NCI-H526 (cell line): ENCODE results near the gene TMC8.
A peak's percentile ranks its signal among the peaks of the same experiment; 100 is the strongest.
"Not testable (repeated sequence)": the region's sequence is repeated elsewhere in the genome, so short reads cannot be mapped to it uniquely, and the experiment has no call there.

Experiments
- DNase-seq, 2 experiments: peaks; one replicate each; lab custom pipeline; 2025; lab: John Stamatoyannopoulos, UW

The TMC8 gene

GRCh38 chr17:78135858-78136500 lies 5.4 kb downstream of the TMC8 start:
- DNase-seq, result no peak

GRCh38 chr17:78137392-78138203 lies 7.0 kb downstream of the TMC8 start:
- no peak for DNase-seq

GRCh38 chr17:78138204-78139060 lies 7.9 kb downstream of the TMC8 start:
- no peak for DNase-seq

- DNase-seq, result not testable (repeated sequence)
Measured at GRCh38 chr17:78139861-78140168, 9.2 kb downstream of the TMC8 start.

- DNase-seq, result peak; percentile 93 to 99
Measured at GRCh38 chr17:78140169-78141051, 9.8 kb downstream of the TMC8 start.

GRCh38 chr17:78141437-78142118 lies 11.0 kb downstream of the TMC8 start:
- no peak for DNase-seq

GRCh38 chr17:78142119-78142861 lies 11.7 kb downstream of the TMC8 start:
- DNase-seq, result no peak

- DNase-seq, result no peak
Measured at GRCh38 chr17:78143214-78144146, 12.9 kb downstream of the TMC8 start.

- DNase-seq, result no peak
Measured at GRCh38 chr17:78144147-78144719, 13.7 kb downstream of the TMC8 start.

- DNase-seq, result no peak
Measured at GRCh38 chr17:78144736-78145641, 14.4 kb downstream of the TMC8 start.

GRCh38 chr17:78146471-78146869 lies 15.9 kb downstream of the TMC8 start:
- DNase-seq, result no peak

GRCh38 chr17:78146881-78147280 lies 16.3 kb downstream of the TMC8 start:
- no peak for DNase-seq

- no peak for DNase-seq
Measured at GRCh38 chr17:78147315-78147998, 16.9 kb downstream of the TMC8 start.

GRCh38 chr17:78148286-78149016 lies 17.9 kb downstream of the TMC8 start:
- no peak for DNase-seq

- peak in 1 of 2 experiments; percentile 44 for DNase-seq
Measured at GRCh38 chr17:78151514-78152008, 21.0 kb downstream of the TMC8 start.
